ENCODE data around the gene WDR36. TPM values are rescaled to one million over a fixed set of nuclear protein-coding genes. Genes with fewer than 3 reads are reported as not detected.

The WDR36 gene
- polyA plus RNA-seq, 1 of the 3 experiments (the other 2 are of a cell fraction): 6.7 TPM

DNA sequence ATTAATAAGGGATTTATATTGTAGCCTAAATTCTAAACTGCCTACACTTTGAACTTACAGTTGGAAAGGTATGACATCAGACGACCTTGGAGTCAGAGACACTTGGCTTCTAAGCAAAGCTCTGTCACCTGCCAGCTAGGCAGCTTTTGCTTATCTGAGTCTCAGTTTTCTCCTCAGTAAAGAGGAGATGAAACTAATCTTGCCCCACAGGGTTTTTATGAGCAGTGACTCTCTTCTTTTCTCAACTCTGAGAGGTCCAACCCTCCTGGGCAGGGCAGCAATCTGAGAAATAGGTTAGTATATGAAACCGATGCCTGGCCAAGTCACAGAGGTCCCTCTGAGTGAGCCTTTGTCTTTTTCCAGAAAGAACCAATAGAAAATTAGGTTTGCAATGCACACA lies 53.9 kb downstream of the WDR36 start (continued):
- TF ChIP-seq CHD2 (IDR thresholded peaks at IDR 0.05; ENCODE audit: low read length, partially characterized antibody): no peak

DNA sequence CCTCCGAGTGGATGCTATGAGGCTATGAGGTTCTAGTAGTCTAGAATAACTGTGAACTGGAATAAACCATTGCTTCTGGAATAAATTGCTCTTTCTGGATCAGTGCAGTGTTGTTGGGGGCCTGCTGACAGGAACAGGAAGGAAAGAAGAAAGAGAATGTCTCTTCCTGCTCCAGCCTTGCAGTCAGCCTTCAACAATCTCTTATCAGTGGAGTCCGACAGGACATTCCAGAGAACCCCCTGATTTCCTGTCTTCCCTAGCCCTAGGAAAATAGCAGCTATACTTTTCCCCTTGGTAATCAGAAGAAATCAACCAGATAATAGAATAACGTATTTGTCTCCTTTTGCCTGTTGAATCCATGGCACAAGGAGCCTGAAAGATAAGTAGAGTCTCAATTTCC lies 55.4 kb downstream of the WDR36 start:
- no peak for TF ChIP-seq NRF1 (IDR thresholded peaks at IDR 0.05; ENCODE audit: low read depth, low read length)
- TF ChIP-seq FOSL2 (IDR thresholded peaks at IDR 0.05; ENCODE audit: borderline replicate concordance, low read depth): no peak
- TF ChIP-seq EZH2phosphoT487 (IDR thresholded peaks at IDR 0.05; ENCODE audit: borderline replicate concordance, low read depth): no peak
- TF ChIP-seq, protein P1, sequence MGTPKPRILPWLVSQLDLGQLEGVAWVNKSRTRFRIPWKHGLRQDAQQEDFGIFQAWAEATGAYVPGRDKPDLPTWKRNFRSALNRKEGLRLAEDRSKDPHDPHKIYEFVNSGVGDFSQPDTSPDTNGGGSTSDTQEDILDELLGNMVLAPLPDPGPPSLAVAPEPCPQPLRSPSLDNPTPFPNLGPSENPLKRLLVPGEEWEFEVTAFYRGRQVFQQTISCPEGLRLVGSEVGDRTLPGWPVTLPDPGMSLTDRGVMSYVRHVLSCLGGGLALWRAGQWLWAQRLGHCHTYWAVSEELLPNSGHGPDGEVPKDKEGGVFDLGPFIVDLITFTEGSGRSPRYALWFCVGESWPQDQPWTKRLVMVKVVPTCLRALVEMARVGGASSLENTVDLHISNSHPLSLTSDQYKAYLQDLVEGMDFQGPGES (IDR thresholded peaks at IDR 0.05; ENCODE audit: low read depth, low read length): no peak
- no peak for TF ChIP-seq TAF1 (IDR thresholded peaks at IDR 0.05; ENCODE audit: borderline replicate concordance, low read depth, low read length)
- TF ChIP-seq FOXJ3 (CRISPR knock-in tag; IDR thresholded peaks at IDR 0.05): no peak
- TF ChIP-seq TEAD4 (IDR thresholded peaks at IDR 0.05; ENCODE audit: borderline replicate concordance, insufficient read depth): no peak
- no peak for TF ChIP-seq FOXM1 (IDR thresholded peaks at IDR 0.05; ENCODE audit: low read depth)
- TF ChIP-seq POLR2AphosphoS5 (IDR thresholded peaks at IDR 0.05; ENCODE audit: low read depth, low read length): no peak
- no peak for TF ChIP-seq EP300 (IDR thresholded peaks at IDR 0.05; ENCODE audit: borderline replicate concordance in 1 of 2, low read depth in 1 of 2, low read length in 1 of 2)
- TF ChIP-seq, protein P2, sequence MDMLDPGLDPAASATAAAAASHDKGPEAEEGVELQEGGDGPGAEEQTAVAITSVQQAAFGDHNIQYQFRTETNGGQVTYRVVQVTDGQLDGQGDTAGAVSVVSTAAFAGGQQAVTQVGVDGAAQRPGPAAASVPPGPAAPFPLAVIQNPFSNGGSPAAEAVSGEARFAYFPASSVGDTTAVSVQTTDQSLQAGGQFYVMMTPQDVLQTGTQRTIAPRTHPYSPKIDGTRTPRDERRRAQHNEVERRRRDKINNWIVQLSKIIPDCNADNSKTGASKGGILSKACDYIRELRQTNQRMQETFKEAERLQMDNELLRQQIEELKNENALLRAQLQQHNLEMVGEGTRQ (IDR thresholded peaks at IDR 0.05; ENCODE audit: borderline replicate concordance, low read depth, low read length): no peak
- no peak for TF ChIP-seq CHD2 (IDR thresholded peaks at IDR 0.05; ENCODE audit: low read length, partially characterized antibody)
- TF ChIP-seq MXI1 (IDR thresholded peaks at IDR 0.05; ENCODE audit: low read depth, low read length): no peak
- no peak for TF ChIP-seq RAD21 (IDR thresholded peaks at IDR 0.05; ENCODE audit: low read length)
- TF ChIP-seq, protein P3, sequence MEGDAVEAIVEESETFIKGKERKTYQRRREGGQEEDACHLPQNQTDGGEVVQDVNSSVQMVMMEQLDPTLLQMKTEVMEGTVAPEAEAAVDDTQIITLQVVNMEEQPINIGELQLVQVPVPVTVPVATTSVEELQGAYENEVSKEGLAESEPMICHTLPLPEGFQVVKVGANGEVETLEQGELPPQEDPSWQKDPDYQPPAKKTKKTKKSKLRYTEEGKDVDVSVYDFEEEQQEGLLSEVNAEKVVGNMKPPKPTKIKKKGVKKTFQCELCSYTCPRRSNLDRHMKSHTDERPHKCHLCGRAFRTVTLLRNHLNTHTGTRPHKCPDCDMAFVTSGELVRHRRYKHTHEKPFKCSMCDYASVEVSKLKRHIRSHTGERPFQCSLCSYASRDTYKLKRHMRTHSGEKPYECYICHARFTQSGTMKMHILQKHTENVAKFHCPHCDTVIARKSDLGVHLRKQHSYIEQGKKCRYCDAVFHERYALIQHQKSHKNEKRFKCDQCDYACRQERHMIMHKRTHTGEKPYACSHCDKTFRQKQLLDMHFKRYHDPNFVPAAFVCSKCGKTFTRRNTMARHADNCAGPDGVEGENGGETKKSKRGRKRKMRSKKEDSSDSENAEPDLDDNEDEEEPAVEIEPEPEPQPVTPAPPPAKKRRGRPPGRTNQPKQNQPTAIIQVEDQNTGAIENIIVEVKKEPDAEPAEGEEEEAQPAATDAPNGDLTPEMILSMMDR (IDR thresholded peaks at IDR 0.05): no peak
- TF ChIP-seq RFX5 (IDR thresholded peaks at IDR 0.05; ENCODE audit: low read length): no peak
- TF ChIP-seq TCF12 (IDR thresholded peaks at IDR 0.05): no peak
- no peak for TF ChIP-seq YY1 (IDR thresholded peaks at IDR 0.05; ENCODE audit: low read depth)
- no peaks in the 10 kb centered on the region for H3K9me2 ChIP-seq
- H4K20me1 ChIP-seq (ENCODE audit: insufficient read depth): no peaks in the 10 kb centered on the region
- 57% methylated on average over 3 of the region's 3 CpGs for WGBS (ENCODE audit: low lambda C conversion rate)
- H3K27me3 ChIP-seq (ENCODE audit: insufficient read depth): no peaks in the 10 kb centered on the region
- no peak overlapping the region for H3K4me2 ChIP-seq
- CTCF ChIA-PET: interaction anchor here (1.5 kb wide), 1 partner anchor 10 kb away, joined by 3 read pairs; no protein-coding TSS in a partner anchor
- no peaks in the 10 kb centered on the region for H3K79me2 ChIP-seq (ENCODE audit: insufficient read depth)
- no peaks in the 10 kb centered on the region for H3K9me3 ChIP-seq
- POLR2A ChIA-PET: no interaction called here
- H3F3A ChIP-seq (replicated peaks; ENCODE audit: insufficient read depth): no peaks in the 10 kb centered on the region
- H3K27ac ChIP-seq (ENCODE audit: low read depth in 2 of 2, low read length in 1 of 2): no peak overlapping the region
- H3K4me1 ChIP-seq (ENCODE audit: control insufficient read depth in 1 of 2, insufficient read depth in 2 of 2, low read depth in 1 of 2, low read length in 1 of 2): no peaks in the 10 kb centered on the region
- H3K9ac ChIP-seq: no peak overlapping the region
- H3K4me3 ChIP-seq (ENCODE audit: low read depth in 2 of 2, low read length in 1 of 2): no peak overlapping the region
- no peak overlapping the region for H2AFZ ChIP-seq (ENCODE audit: low read depth)
- no peak for DNase-seq
- no peaks in the 10 kb centered on the region for H3K36me3 ChIP-seq (replicated peaks in 1 of 2; ENCODE audit: control insufficient read depth in 1 of 2, insufficient read depth in 2 of 2, low read length in 1 of 2)

Measured in SK-N-SH (cell line).